HG03045 (cell line): ENCODE measurements around the gene DHRSX.
"Not testable (repeated sequence)": the region's sequence is repeated elsewhere in the genome, so short reads cannot be mapped to it uniquely, and the experiment has no call there.

Source experiments
- ATAC-seq: cut with Tn5 transposase; IDR thresholded peaks from one replicate; pipeline ENCODE4 v1.9.1; 2021; ENCODE audit warnings: mild to moderate bottlenecking, moderate library complexity; ENCODE audit not compliant: unreplicated experiment

DHRSX gene

GRCh38 chrX:2283111-2283859 lies 217.5 kb downstream of the DHRSX start:
- no peak for ATAC-seq

GRCh38 chrX:2282490-2283090 lies 218.2 kb downstream of the DHRSX start:
- no peak for ATAC-seq

GRCh38 chrX:2272337-2272736 lies 228.4 kb downstream of the DHRSX start:
- ATAC-seq = no peak

GRCh38 chrX:2271595-2271994 lies 229.2 kb downstream of the DHRSX start:
- ATAC-seq = not testable (repeated sequence)

DNA sequence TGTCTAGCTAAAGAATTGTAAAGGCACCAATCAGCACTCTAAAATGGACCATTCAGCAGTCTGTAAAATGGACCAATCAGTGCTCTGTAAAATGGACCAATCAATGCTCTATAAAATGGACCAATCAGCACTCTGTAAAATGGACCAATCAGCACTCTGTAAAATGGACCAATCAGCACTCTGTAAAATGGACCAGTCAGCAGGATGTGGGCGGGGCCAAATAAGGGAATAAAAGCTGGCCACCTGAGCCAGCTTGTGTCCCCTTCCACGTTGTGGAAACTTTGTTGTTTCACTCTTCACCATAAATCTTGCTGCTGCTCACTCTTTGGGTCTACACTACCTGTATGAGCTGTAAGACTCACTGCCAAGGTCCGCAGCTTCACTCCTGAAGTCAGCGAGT lies 230.0 kb downstream of the DHRSX start:
- not testable (repeated sequence) for ATAC-seq

DNA sequence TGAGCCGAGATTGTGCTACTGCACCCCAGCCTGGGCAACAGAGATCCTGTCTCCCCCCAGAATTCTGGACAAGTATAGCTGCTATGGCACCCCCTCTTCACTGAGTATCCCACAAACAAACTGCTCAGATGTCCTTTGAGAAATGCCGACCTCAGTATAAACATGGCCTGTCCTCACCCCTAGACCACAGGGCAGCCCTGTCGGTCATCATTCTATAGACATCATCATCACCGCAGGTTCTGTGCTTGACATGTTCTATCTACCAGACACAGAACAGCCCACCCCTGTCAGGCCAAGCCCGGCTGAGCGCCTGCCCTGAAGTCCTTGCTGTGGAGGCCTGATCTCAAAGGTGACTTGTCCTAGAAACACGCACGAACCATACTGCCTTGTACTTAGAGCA lies 232.9 kb downstream of the DHRSX start:
- ATAC-seq = no peak

DNA sequence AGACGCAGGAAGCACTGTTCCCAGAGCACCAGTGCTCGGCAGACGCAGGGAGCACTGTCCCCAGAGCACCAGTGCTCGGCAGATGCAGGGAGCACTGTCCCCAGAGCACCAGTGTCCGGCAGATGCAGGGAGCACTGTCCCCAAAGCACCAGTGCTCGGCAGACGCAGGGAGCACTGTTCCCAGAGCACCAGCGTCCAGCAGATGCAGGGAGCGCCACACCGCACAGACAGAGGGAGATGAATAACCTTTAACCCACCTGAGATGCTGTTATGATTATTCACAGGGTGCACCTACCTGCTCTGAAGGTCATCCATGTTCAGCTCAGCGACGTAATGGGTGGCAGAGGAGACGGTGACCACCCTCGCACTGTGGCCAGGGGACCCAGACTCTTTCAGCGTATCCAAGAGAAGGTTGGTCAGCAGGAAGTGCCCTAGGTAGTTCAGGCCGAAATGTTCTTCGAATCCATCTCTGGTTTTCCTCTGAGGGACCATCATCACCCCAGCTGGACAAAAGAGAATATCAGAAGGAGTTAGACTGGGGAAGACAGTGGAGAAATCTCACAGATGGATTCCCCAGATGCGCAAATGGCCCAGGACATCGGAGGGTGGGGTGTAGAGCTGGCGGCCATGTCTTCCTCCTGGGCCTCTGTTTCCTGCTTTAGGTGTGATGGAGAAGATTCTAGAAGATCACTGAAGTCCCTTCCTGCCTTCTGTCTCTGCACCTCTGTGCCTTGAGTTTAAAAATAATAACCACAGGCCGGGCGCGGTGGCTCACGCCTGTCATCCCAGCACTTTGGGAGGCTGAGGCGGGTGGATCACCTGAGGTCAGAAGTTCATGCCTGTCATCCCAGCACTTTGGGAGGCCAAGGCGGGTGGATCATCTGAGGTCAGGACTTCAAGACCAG lies 234.1 kb downstream of the DHRSX start:
- no peak for ATAC-seq

DNA sequence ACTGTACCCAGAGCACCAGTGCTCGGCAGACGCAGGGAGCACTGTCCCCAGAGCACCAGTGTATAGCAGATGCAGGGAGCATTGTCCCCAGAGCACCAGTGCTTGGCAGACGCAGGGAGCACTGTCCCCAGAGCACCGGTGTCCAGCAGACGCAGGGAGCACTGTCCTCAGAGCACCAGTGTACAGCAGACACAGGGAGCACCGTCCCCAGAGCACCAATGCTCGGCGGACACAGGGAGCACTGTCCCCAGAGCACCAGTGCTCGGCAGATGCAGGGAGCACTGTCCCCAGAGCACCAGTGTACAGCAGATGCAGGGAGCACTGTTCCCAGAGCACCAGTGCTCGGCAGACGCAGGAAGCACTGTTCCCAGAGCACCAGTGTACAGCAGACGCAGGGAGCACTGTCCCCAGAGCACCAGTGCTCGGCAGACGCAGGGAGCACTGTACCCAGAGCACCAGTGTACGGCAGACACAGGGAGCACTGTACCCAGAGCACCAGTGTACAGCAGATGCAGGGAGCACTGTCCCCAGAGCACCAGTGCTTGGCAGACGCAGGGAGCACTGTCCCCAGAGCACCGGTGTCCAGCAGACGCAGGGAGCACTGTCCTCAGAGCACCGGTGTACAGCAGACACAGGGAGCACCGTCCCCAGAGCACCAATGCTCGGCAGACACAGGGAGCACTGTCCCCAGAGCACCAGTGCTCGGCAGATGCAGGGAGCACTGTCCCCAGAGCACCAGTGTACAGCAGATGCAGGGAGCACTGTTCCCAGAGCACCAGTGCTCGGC lies 234.9 kb downstream of the DHRSX start:
- ATAC-seq = not testable (repeated sequence)

DNA sequence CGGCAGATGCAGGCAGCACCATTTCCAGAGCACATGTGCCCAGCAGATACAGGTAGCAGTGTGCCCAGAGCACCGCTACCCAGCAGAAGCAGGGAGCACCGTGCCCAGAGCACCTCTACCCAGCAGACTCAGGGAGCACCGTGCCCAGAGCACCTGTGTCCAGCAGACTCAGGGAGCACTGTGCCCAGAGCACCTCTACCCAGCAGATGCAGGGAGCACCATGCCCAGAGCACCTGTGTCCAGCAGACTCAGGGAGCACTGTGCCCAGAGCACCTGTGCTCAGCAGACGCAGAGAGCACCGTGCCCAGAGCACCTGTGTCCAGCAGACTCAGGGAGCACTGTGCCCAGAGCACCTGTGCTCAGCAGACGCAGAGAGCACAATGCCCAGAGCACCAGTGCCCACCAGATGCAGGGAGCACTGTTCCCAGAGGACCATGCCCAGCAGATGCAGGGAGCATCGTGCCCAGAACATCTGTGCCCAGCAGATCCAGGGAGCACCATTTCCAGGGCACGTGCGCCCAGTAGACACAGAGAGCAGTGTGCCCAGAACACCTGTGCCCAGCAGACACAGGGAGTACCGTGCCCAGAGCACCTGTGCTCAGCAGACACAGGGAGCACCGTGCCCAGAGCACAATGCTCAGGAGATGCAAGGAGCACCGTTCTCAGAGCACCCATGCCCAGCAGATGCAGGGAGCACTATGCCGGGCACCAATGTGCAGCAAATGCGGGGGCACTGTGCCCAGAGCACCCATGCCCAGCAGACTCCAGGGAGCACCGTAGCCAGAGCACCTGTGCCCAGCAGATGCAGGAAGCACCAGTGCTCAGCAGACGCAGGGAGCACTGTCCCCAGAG lies 236.4 kb downstream of the DHRSX start:
- ATAC-seq = no peak

- no peak for ATAC-seq
Measured at GRCh38 chrX:2263203-2263602, 237.6 kb downstream of the DHRSX start.

DNA sequence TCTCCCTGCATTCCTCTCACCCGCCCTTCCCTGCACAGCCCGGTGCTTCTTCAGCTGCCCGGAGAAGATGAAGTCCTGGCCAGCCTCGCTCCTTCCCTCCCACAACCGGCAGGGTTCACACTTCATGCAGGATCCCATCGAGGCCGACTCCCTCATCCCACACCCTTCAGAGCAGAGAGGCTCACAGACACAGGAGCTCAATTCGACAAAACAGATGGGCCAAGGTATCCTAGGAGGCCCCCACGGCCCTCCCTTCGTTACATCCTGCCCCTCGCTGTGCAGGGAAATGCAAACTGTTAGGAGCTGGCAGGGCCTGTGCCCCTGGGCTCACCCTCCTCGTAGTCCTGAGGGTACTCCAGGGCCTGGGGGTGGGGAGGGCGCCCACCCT lies 238.1 kb downstream of the DHRSX start:
- no peak for ATAC-seq

GRCh38 chrX:2261831-2262667 lies 238.7 kb downstream of the DHRSX start:
- ATAC-seq = no peak

GRCh38 chrX:2252331-2253065 lies 248.3 kb downstream of the DHRSX start:
- ATAC-seq = no peak

- no peak for ATAC-seq
Measured at GRCh38 chrX:2251211-2251610, 249.6 kb downstream of the DHRSX start.

GRCh38 chrX:2243913-2244460 lies 256.8 kb downstream of the DHRSX start:
- ATAC-seq = no peak

DNA sequence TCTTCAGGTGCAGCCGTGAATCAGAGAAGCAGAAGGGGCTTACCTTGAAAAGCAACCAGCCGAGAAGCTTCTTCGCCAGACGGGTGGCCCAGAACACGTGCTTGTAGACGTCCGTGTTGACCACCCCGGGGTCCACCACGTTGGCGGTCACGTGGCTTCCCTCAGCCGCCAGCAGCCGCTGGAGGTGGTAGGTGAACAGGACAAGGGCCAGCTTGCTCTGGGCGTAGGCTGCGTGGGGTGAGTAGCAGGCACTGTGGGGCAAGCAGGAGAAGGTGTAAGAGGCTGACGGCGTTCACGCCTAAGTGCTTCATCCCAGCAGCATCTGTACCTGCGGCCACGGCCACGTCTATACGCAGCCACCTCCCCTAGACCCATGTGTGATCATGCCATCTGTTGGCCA lies 257.8 kb downstream of the DHRSX start:
- no peak for ATAC-seq

GRCh38 chrX:2242326-2242725 lies 258.4 kb downstream of the DHRSX start:
- ATAC-seq = no peak

DNA sequence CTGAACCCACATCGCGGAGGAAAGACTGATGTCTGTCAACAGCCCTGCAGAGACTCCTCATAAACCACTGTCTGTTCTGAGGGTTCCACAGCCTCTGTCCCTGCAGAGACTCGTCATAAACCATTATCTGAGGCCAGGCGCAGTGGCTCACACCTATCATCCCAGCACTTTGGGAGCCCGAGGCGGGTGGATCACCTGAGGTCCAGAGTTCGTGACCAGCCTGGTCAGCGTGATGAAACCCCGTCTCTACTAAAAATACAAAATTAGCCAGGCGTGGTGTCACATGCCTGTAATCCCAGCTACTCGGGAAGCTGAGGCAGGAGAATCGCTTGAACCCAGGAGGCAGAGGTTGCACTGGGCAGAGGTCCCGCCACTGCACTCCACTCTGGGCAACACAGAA lies 259.3 kb downstream of the DHRSX start:
- ATAC-seq = not testable (repeated sequence)
